Effector CD8-positive, alpha-beta T cell (primary cell): Measurements from ENCODE around the gene SSX2IP.

ENCODE experiments used
- DNase-seq: peaks from one replicate; lab custom pipeline; 2025; lab: John Stamatoyannopoulos, UW

The SSX2IP gene

GRCh38 chr1:84711121-84711520 lies 20.9 kb upstream of the SSX2IP start:
- no peak for DNase-seq

- no peak for DNase-seq
Observed at GRCh38 chr1:84709131-84709530, 18.9 kb upstream of the SSX2IP start.

- DNase-seq = no peak
Observed at GRCh38 chr1:84708031-84708430, 17.8 kb upstream of the SSX2IP start.

- DNase-seq = no peak
Observed at GRCh38 chr1:84705513-84705912, 15.3 kb upstream of the SSX2IP start.

GRCh38 chr1:84704872-84705417 lies 14.7 kb upstream of the SSX2IP start:
- no peak for DNase-seq

- no peak for DNase-seq
Observed at GRCh38 chr1:84703431-84703830, 13.2 kb upstream of the SSX2IP start.

- DNase-seq = no peak
Observed at GRCh38 chr1:84702143-84702542, 11.9 kb upstream of the SSX2IP start.

GRCh38 chr1:84701376-84701775 lies 11.1 kb upstream of the SSX2IP start:
- no peak for DNase-seq

- DNase-seq = no peak
Observed at GRCh38 chr1:84700070-84700469, 9.8 kb upstream of the SSX2IP start.

GRCh38 chr1:84698151-84699110 lies 8.2 kb upstream of the SSX2IP start:
- no peak for DNase-seq

- DNase-seq = no peak
Observed at GRCh38 chr1:84693785-84694184, 3.5 kb upstream of the SSX2IP start.

GRCh38 chr1:84693005-84693404 lies 2.7 kb upstream of the SSX2IP start:
- DNase-seq = no peak

- DNase-seq = no peak
Observed at GRCh38 chr1:84692391-84692790, 2.1 kb upstream of the SSX2IP start.

- no peak for DNase-seq
Observed at GRCh38 chr1:84691122-84691783, 992 bp upstream of the SSX2IP start.

GRCh38 chr1:84689514-84690396 lies 506 bp downstream of the SSX2IP start:
- DNase-seq = no peak

GRCh38 chr1:84688463-84689061 lies 1.7 kb downstream of the SSX2IP start:
- no peak for DNase-seq

GRCh38 chr1:84687714-84688462 lies 2.4 kb downstream of the SSX2IP start:
- no peak for DNase-seq

GRCh38 chr1:84686223-84686622 lies 4.0 kb downstream of the SSX2IP start:
- no peak for DNase-seq

- DNase-seq = no peak
Observed at GRCh38 chr1:84683508-84683907, 6.8 kb downstream of the SSX2IP start.

- DNase-seq = no peak
Observed at GRCh38 chr1:84682047-84682446, 8.2 kb downstream of the SSX2IP start.
